IMR-90 (cell line): ENCODE results near the gene MTF2. TPM values are rescaled to one million over a fixed set of nuclear protein-coding genes. Genes with fewer than 3 reads are reported as not detected.

Source experiments
- ATAC-seq: fragments of 200-7000 bp; cut with Tn5 transposase; 2 replicates; pipeline ENCODE4 v1.9.1; 2020; ENCODE audit warnings: low read depth, mild to moderate bottlenecking, moderate library complexity
- BruUV-seq: library from RNA; stranded (reverse); fragments of 400-500 nt; replicated peaks from 2 replicates; lab custom pipeline; 2021; lab: Mats Ljungman, UMichigan
- CTCF ChIA-PET: fragments of 300-600 bp; formaldehyde crosslinking; extraction: SDS; loops from one replicate; lab custom pipeline; 2021; ENCODE audit warnings: antibody characterized with exemption; lab: Yijun Ruan, JAX
- POLR2A ChIA-PET: fragments of 300-600 bp; sonication (Branson Sonifier 250); formaldehyde crosslinking; loops from one replicate; lab custom pipeline; 2022; ENCODE audit warnings: antibody characterized with exemption; ENCODE audit not compliant: unreplicated experiment; lab: Charles Lee
- DNase-seq: peaks from one replicate; pipeline ENCODE4 v3.0.0; 2013
- H2AFZ ChIP-seq: replicated peaks from 2 replicates; pipeline ENCODE3; 2013; ENCODE audit warnings: low read length, mild to moderate bottlenecking; ENCODE audit not compliant: poor library complexity
- H2AK5ac ChIP-seq: 2 replicates; pipeline ENCODE4 v1.6.1; 2013; ENCODE audit warnings: low read depth, low read length, inconsistent platforms
- H2AK9ac ChIP-seq: replicated peaks from 2 replicates; pipeline ENCODE3; 2013; ENCODE audit warnings: mild to moderate bottlenecking, low read depth, low read length, moderate library complexity; ENCODE audit not compliant: poor library complexity
- H2BK120ac ChIP-seq: 2 replicates; pipeline ENCODE4 v1.6.1; 2013; ENCODE audit warnings: low read depth, low read length, inconsistent platforms
- H2BK15ac ChIP-seq: 3 replicates; pipeline ENCODE4 v1.6.1; 2013; ENCODE audit warnings: low read depth, low read length, inconsistent platforms
- H2BK20ac ChIP-seq: 2 replicates; pipeline ENCODE4 v1.6.1; 2013; ENCODE audit warnings: low read depth, mild to moderate bottlenecking, inconsistent platforms, low read length, moderate library complexity
- H2BK5ac ChIP-seq: 2 replicates; pipeline ENCODE4 v1.6.1; 2013; ENCODE audit warnings: mild to moderate bottlenecking, low read depth, low read length, inconsistent platforms; ENCODE audit not compliant: poor library complexity, severe bottlenecking
- H3K14ac ChIP-seq: replicated peaks from 2 replicates; pipeline ENCODE4 v1.6.1; 2013; ENCODE audit warnings: low read depth, low read length, inconsistent platforms
- H3K18ac ChIP-seq: 2 replicates; pipeline ENCODE4 v1.6.1; 2013; ENCODE audit warnings: low read depth, low read length, control low read depth
- H3K23ac ChIP-seq: 2 replicates; pipeline ENCODE4 v1.6.1; 2013; ENCODE audit warnings: low read depth, low read length, inconsistent platforms
- H3K27ac ChIP-seq: 2 replicates; pipeline ENCODE4 v1.5.1; 2013; ENCODE audit warnings: mild to moderate bottlenecking, control low read depth, low read length; ENCODE audit not compliant: insufficient read depth
- H3K27me3 ChIP-seq: 2 replicates; pipeline ENCODE4 v1.6.1; 2013; ENCODE audit warnings: low read length; ENCODE audit not compliant: control insufficient read depth, insufficient read depth
- H3K36me3 ChIP-seq: 2 replicates; pipeline ENCODE4 v1.6.1; 2013; ENCODE audit warnings: low read length, mixed read lengths; ENCODE audit not compliant: control insufficient read depth, insufficient read depth
- H3K4ac ChIP-seq: 2 replicates; pipeline ENCODE4 v1.6.1; 2013; ENCODE audit warnings: low read depth, low read length, inconsistent platforms
- H3K4me1 ChIP-seq: 2 replicates; pipeline ENCODE4 v1.6.1; 2013; ENCODE audit warnings: low read length, mixed read lengths; ENCODE audit not compliant: control insufficient read depth, insufficient read depth
- H3K4me2 ChIP-seq: 2 replicates; pipeline ENCODE4 v1.6.1; 2013; ENCODE audit warnings: low read depth, mild to moderate bottlenecking, control low read depth, low read length, moderate library complexity
- H3K4me3 ChIP-seq: 2 replicates; pipeline ENCODE4 v1.5.1; 2013; ENCODE audit warnings: low read depth, mild to moderate bottlenecking, control low read depth, low read length, moderate library complexity; ENCODE audit not compliant: insufficient read depth
- H3K56ac ChIP-seq: 2 replicates; pipeline ENCODE4 v1.6.1; 2013; ENCODE audit warnings: low read length, inconsistent platforms; ENCODE audit not compliant: insufficient read depth; ENCODE audit errors: extremely low read depth
- H3K79me1 ChIP-seq, 2 experiments: 2 replicates each; pipeline ENCODE4 v1.6.1; 2013; ENCODE audit warnings: low read length in 2 of 2, inconsistent platforms in 1 of 2, low read depth in 1 of 2
- H3K9ac ChIP-seq: 2 replicates; pipeline ENCODE4 v1.6.1; 2013; ENCODE audit warnings: low read depth, low read length, control low read depth
- H3K9me1 ChIP-seq: 2 replicates; pipeline ENCODE4 v1.6.1; 2013; ENCODE audit warnings: low read length, inconsistent platforms; ENCODE audit not compliant: insufficient read depth
- H3K9me3 ChIP-seq: 2 replicates; pipeline ENCODE4 v1.6.1; 2013; ENCODE audit warnings: low read length; ENCODE audit not compliant: control insufficient read depth, insufficient read depth
- H4K20me1 ChIP-seq: 2 replicates; pipeline ENCODE4 v1.6.1; 2013; ENCODE audit warnings: low read length, inconsistent platforms; ENCODE audit not compliant: insufficient read depth
- H4K5ac ChIP-seq: 2 replicates; pipeline ENCODE4 v1.6.1; 2013; ENCODE audit warnings: mild to moderate bottlenecking, low read depth, low read length, control low read depth
- H4K8ac ChIP-seq, 2 experiments: 2 replicates each; pipeline ENCODE4 v1.6.1; 2013; ENCODE audit warnings: low read depth in 2 of 2, low read length in 2 of 2, control low read depth in 1 of 2, inconsistent platforms in 1 of 2
- H4K91ac ChIP-seq: 2 replicates; pipeline ENCODE4 v1.6.1; 2013; ENCODE audit warnings: low read depth, low read length, inconsistent platforms; ENCODE audit not compliant: insufficient read depth
- MAZ ChIP-seq: IDR thresholded peaks from 2 replicates; pipeline ENCODE4 v1.6.1; 2012; ENCODE audit warnings: low read depth, mild to moderate bottlenecking, low read length, improper control_type of control experiment, moderate library complexity, borderline replicate concordance
- NFE2L2 ChIP-seq: fragments of 150-350 bp; IDR thresholded peaks from 2 replicates; pipeline ENCODE4 v1.6.1; 2016; ENCODE audit warnings: low read depth, mild to moderate bottlenecking, low read length
- SMC3 ChIP-seq: fragments of 150-350 bp; IDR thresholded peaks from 2 replicates; pipeline ENCODE4 v1.6.1; 2016; ENCODE audit warnings: low read depth, mild to moderate bottlenecking, antibody characterized with exemption, low read length, moderate library complexity
- WGBS, 2 experiments: methylation state at CpG; one replicate each; pipeline versions ENCODE4 v1.1.5 to v1.1.7; 2013; ENCODE audit warnings: missing lambda C conversion rate in 2 of 2; ENCODE audit not compliant: insufficient read length in 1 of 2; ENCODE audit errors: extremely low coverage in 2 of 2; 5-methylcytosine and 5-hydroxymethylcytosine counted together
- dilution Hi-C: fragments of 300-500 bp; cut with HindIII; formaldehyde crosslinking; loops from one replicate; pipeline ENCODE4 v1.14.3; 2018; ENCODE audit warnings: low sequenced_read_pairs; ENCODE audit not compliant: unreplicated experiment
- in situ Hi-C: fragments of 300-500 bp; cut with MboI; formaldehyde crosslinking; loops from 3 replicates; pipeline ENCODE4 v1.14.3; 2019; ENCODE audit warnings: low sequenced_read_pairs, inconsistent platforms, mixed read lengths
- intact Hi-C: fragments of 100-400 bp; cut with micrococcal nuclease; formaldehyde crosslinking; loops from 2 replicates; pipeline ENCODE4 v1.10.0; 2022
- polyA plus RNA-seq, 3 experiments: library from polyadenylated mRNA; depleted of rRNA; stranded (reverse); fragments of >200 nt; gene quantifications; 2 replicates each; pipeline ENCODE4 v1.2.3, GENCODE V29; 2012; ENCODE audit warnings: low replicate concordance in 1 of 3
- total RNA-seq: library from RNA; depleted of rRNA; stranded (reverse); fragments of >200 nt; gene quantifications from 2 replicates; pipeline ENCODE4 v1.2.3, GENCODE V29; 2012

MTF2 gene
- total and polyA plus RNA-seq, 2 of the 4 experiments (the other 2 are of a cell fraction) = 10.6 to 39.8 TPM

GRCh38 chr1:93033029-93033428, 46.1 kb upstream of the MTF2 start:
- CTCF ChIA-PET = no interaction called here

More at GRCh38 chr1:93033029-93033428, 46.1 kb upstream of the MTF2 start:
- Histone ChIP-seq H2BK15ac (no peak overlapping the region), H2BK120ac (no peak overlapping the region), H3K27me3 (peaks cover 24% of the 10 kb centered on the region), H3K18ac (no peak overlapping the region), H2BK5ac (no peak overlapping the region), H3K9ac (no peak overlapping the region), H3K36me3 (no peaks in the 10 kb centered on the region), H3K27ac (no peak overlapping the region), H4K20me1 (no peaks in the 10 kb centered on the region), H3K23ac (no peak overlapping the region), H2BK20ac (no peak overlapping the region), H3K9me3 (no peaks in the 10 kb centered on the region), H3K4ac (no peak overlapping the region), H2AK5ac (no peak overlapping the region), H4K8ac (no peak overlapping the region), H3K9me1 (no peaks in the 10 kb centered on the region), H3K14ac (no peak overlapping the region), H3K4me1 (no peaks in the 10 kb centered on the region), H4K91ac (no peak overlapping the region), H2AK9ac (no peak overlapping the region), H4K5ac (no peak overlapping the region), H3K4me3 (no peak overlapping the region), H3K56ac (no peak overlapping the region), H2AFZ (no peak overlapping the region), H3K79me1 (no peaks in the 10 kb centered on the region), H3K4me2 (no peak overlapping the region)
- DNase-seq (no peak), ATAC-seq (no peak)
- intact Hi-C loops = no loop called here
- dilution Hi-C loops = no loop called here
- 92% methylated on average over 2 of the region's 5 CpGs; no CpG with 5 or more reads in 1 of the 2 experiments for WGBS, 2 experiments
- no TSS peak for BruUV-seq
- in situ Hi-C loops = no loop called here
- POLR2A ChIA-PET = no interaction called here
- TF ChIP-seq SMC3 (no peak), NFE2L2 (peak; percentile 58; the same call in 1 of the 2 replicates), MAZ (no peak)
